Rectal smooth muscle tissue (tissue), 1 donor: ENCODE data around the gene PLA2G4B.

ENCODE experiments used
- H3K27ac ChIP-seq: one replicate; pipeline ENCODE4 v1.7.0; 2013; ENCODE audit warnings: low read depth, low read length, inconsistent platforms
- H3K27me3 ChIP-seq: one replicate; pipeline ENCODE4 v1.7.0; 2013; ENCODE audit warnings: low read length; ENCODE audit not compliant: control insufficient read depth, insufficient read depth
- H3K36me3 ChIP-seq: one replicate; pipeline ENCODE4 v1.7.0; 2013; ENCODE audit warnings: low read length; ENCODE audit not compliant: control insufficient read depth, insufficient read depth
- H3K4me1 ChIP-seq: one replicate; pipeline ENCODE4 v1.7.0; 2013; ENCODE audit warnings: low read length; ENCODE audit not compliant: control insufficient read depth, insufficient read depth
- H3K4me3 ChIP-seq: one replicate; pipeline ENCODE4 v1.7.0; 2013; ENCODE audit warnings: low read length
- H3K9ac ChIP-seq: one replicate; pipeline ENCODE4 v1.7.0; 2013; ENCODE audit warnings: low read length

The PLA2G4B gene

GRCh38 chr15:41812820-41813375 is 25.7 kb upstream of the PLA2G4B start:
- Histone ChIP-seq H3K27ac (no peak overlapping the region), H3K9ac (no peak overlapping the region), H3K4me1 (no peaks in the 10 kb centered on the region)

GRCh38 chr15:41813426-41813825 is 25.2 kb upstream of the PLA2G4B start:
- H3K36me3 ChIP-seq: peaks cover 37% of the 10 kb centered on the region
- no peak overlapping the region for H3K9ac ChIP-seq
- no peak overlapping the region for H3K27ac ChIP-seq
- no peaks in the 10 kb centered on the region for H3K4me1 ChIP-seq
- H3K27me3 ChIP-seq: no peaks in the 10 kb centered on the region
- no peak overlapping the region for H3K4me3 ChIP-seq

More at GRCh38 chr15:41812820-41813375, 25.7 kb upstream of the PLA2G4B start:
- Histone ChIP-seq H3K27me3 (no peaks in the 10 kb centered on the region), H3K36me3 (peaks cover 32% of the 10 kb centered on the region), H3K4me3 (no peak overlapping the region)

- Histone ChIP-seq H3K36me3 (peaks cover 47% of the 10 kb centered on the region), H3K4me3 (no peak overlapping the region), H3K4me1 (no peaks in the 10 kb centered on the region), H3K9ac (no peak overlapping the region), H3K27me3 (no peaks in the 10 kb centered on the region), H3K27ac (no peak overlapping the region)
Observed at GRCh38 chr15:41814534-41814933, 24.1 kb upstream of the PLA2G4B start.

GRCh38 chr15:41816788-41817187 is 21.9 kb upstream of the PLA2G4B start:
- Histone ChIP-seq H3K27me3 (no peaks in the 10 kb centered on the region), H3K27ac (no peak overlapping the region), H3K4me1 (no peaks in the 10 kb centered on the region), H3K36me3 (peaks cover 54% of the 10 kb centered on the region), H3K4me3 (no peak overlapping the region), H3K9ac (no peak overlapping the region)

GRCh38 chr15:41817327-41817726 is 21.3 kb upstream of the PLA2G4B start:
- Histone ChIP-seq H3K9ac (no peak overlapping the region), H3K4me3 (no peak overlapping the region), H3K4me1 (no peaks in the 10 kb centered on the region), H3K27ac (no peak overlapping the region), H3K27me3 (no peaks in the 10 kb centered on the region), H3K36me3 (peaks cover 55% of the 10 kb centered on the region)

- H3K27me3 ChIP-seq: no peaks in the 10 kb centered on the region
- H3K36me3 ChIP-seq: peaks cover 51% of the 10 kb centered on the region
- no peak overlapping the region for H3K4me3 ChIP-seq
- no peak overlapping the region for H3K27ac ChIP-seq
- H3K9ac ChIP-seq: no peak overlapping the region
- no peaks in the 10 kb centered on the region for H3K4me1 ChIP-seq
Observed at GRCh38 chr15:41817781-41818180, 20.9 kb upstream of the PLA2G4B start.

GRCh38 chr15:41819455-41820050 is 19.1 kb upstream of the PLA2G4B start:
- no peak overlapping the region for H3K9ac ChIP-seq

GRCh38 chr15:41820791-41821423 is 17.7 kb upstream of the PLA2G4B start:
- Histone ChIP-seq H3K9ac (no peak overlapping the region), H3K36me3 (peaks cover 41% of the 10 kb centered on the region), H3K4me3 (no peak overlapping the region), H3K27me3 (no peaks in the 10 kb centered on the region), H3K27ac (no peak overlapping the region), H3K4me1 (no peaks in the 10 kb centered on the region)

More at GRCh38 chr15:41819455-41820050, 19.1 kb upstream of the PLA2G4B start:
- peaks cover 46% of the 10 kb centered on the region for H3K36me3 ChIP-seq
- no peaks in the 10 kb centered on the region for H3K4me1 ChIP-seq
- no peak overlapping the region for H3K27ac ChIP-seq
- H3K4me3 ChIP-seq: no peak overlapping the region
- no peaks in the 10 kb centered on the region for H3K27me3 ChIP-seq

- Histone ChIP-seq H3K27me3 (no peaks in the 10 kb centered on the region), H3K9ac (no peak overlapping the region), H3K36me3 (peaks cover 37% of the 10 kb centered on the region), H3K4me3 (no peak overlapping the region), H3K4me1 (no peaks in the 10 kb centered on the region), H3K27ac (no peak overlapping the region)
Observed at GRCh38 chr15:41821831-41822230, 16.8 kb upstream of the PLA2G4B start.

GRCh38 chr15:41822471-41822870 is 16.2 kb upstream of the PLA2G4B start:
- Histone ChIP-seq H3K27ac (no peak overlapping the region), H3K4me1 (no peaks in the 10 kb centered on the region), H3K4me3 (no peak overlapping the region), H3K9ac (no peak overlapping the region), H3K36me3 (peaks cover 33% of the 10 kb centered on the region), H3K27me3 (no peaks in the 10 kb centered on the region)

GRCh38 chr15:41822957-41823356 is 15.7 kb upstream of the PLA2G4B start:
- H3K4me1 ChIP-seq: no peaks in the 10 kb centered on the region
- no peak overlapping the region for H3K4me3 ChIP-seq
- no peaks in the 10 kb centered on the region for H3K27me3 ChIP-seq
- H3K36me3 ChIP-seq: peaks cover 28% of the 10 kb centered on the region
- no peak overlapping the region for H3K27ac ChIP-seq
- no peak overlapping the region for H3K9ac ChIP-seq

- Histone ChIP-seq H3K36me3 (peaks cover 22% of the 10 kb centered on the region), H3K27me3 (no peaks in the 10 kb centered on the region), H3K4me1 (peaks cover 1% of the 10 kb centered on the region), H3K27ac (no peak overlapping the region), H3K4me3 (no peak overlapping the region), H3K9ac (no peak overlapping the region)
Observed at GRCh38 chr15:41823502-41823901, 15.1 kb upstream of the PLA2G4B start.
